GM18861 (cell line): ENCODE data around the gene ANKRD12.

ENCODE experiments used
- ATAC-seq: cut with Tn5 transposase; IDR thresholded peaks from one replicate; pipeline ENCODE4 v1.9.1; 2021; ENCODE audit not compliant: unreplicated experiment

Gene ANKRD12

DNA sequence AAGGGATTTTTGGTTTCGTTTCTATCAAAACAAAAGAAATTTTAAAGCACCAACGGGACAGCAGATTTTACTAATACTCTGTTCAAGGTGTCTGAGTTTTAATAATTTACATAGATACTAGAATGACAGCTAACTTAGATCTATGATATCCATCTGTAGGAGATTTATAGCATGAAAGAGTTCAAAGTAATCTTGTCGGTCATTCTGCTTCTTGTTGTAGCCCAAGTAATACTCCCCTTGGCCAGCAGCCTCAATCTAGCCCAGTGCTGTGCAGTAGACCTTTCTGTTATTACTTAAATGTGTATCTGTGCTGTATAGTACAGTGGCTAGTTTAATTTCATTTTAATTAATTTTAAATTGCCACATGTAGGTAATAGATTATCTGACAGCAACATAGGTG lies 44.7 kb downstream of the ANKRD12 start:
- no peak for ATAC-seq

- no peak for ATAC-seq
These were observed 46.3 kb downstream of the ANKRD12 start for GRCh38 chr18:9182852-9183399.

DNA sequence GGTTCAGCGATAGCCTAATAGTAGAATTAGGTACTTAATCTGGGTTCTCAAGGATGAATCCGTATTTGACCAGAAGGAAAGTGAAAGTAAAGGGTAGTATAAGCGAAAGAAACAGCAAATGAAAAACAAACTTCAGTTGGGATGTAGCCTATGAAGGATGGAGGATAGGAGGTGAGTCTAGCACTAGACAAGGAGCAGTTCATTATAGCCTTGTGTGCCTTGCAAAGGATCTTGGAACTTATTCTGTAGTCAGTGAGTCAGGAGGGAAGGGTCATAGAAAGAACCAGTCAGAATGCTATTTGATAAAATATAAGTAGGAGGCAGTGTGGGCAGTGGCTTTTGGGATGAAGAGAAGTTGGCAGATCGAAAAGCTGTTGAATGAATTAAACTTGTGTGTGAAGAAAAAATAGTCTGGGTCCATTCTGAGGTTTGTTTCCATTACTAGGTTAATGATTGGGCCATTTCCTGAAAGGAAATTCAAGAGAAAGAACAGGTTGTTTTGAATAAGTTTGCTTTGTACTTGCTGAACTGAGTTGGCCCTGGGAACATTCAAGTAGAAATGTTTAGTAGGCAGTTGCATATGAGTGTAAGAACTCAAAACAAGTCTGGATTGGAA lies 48.5 kb downstream of the ANKRD12 start:
- ATAC-seq = no peak

DNA sequence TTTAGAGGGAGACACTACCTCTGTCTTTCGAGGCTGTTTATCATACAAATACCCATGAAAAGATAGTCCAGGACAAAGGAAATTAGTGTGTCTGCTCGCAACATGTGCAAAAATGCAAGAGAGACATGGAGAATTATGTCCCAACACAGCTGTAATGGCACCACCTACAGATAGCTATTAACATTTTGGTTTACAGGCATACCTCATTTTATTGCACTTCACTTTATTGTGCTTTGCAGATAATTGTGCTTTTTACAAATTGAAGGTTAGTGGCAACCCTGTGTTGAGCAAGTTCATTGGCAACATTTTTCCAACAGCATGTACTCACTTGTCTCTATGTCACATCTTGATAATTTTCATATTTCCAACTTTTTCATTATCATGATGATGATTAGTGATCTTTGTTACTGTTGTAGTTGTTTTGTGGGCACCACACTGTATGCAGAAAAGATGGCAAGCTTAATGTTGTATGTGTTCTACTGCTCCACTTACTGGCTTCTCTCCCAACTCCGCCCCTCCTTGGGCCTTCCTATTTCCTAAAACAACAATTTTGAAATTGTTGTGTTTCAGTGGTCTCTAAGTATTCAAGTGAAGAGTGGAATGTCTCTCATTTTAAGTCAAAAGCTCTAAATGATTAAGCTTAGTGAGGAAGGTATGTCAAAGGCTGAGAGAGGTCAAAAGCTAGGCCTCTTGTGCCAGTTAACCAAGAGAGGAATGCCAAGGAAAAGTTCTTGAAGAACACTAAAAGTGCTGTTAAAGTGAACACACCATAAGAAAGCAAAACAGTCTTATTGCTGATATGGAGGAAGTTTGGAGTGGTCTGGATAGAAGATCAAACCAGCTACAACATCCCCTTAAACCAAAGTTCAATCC lies 52.0 kb downstream of the ANKRD12 start:
- ATAC-seq = no peak

DNA sequence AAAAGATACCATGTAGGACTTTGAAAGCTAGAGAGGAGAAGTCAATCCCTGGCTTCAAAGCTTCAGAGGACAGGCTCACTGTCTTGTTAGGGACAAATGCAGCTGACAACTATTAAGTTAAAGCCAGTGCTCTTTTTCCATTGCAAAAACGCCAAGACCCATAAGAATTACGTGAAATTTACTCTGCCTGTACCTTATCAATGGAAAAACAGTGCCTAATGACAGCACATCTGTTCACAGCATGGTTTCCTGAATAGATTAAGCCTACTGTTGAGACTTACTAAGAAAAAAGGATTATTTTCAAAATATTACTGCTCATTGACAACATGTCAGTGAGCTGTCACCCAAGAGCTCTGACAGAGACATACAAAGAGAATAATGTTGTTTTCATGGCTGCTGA lies 52.9 kb downstream of the ANKRD12 start:
- no peak for ATAC-seq

- ATAC-seq = no peak
These were observed 55.2 kb downstream of the ANKRD12 start for GRCh38 chr18:9191658-9192256.

- no peak for ATAC-seq
These were observed 56.5 kb downstream of the ANKRD12 start for GRCh38 chr18:9193031-9193430.

DNA sequence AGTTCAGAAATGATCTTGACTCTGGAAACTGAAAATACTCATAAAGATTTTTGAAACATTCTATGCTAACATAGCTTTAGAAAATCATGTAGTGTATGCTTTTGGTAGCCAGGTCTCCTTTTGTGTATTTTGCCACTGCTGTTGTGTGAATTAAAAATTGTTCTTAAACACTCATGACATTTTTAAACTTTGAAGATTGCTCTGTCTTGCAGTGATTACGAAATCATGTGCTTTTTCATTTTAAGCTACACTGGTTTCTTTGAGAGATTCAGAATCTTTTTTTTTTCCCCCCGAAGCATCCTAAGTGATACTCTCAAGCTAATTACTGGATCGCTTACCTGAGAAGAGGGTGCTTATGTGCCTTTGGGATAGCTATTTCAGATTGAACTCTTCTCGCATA lies 60.0 kb downstream of the ANKRD12 start:
- ATAC-seq = no peak

DNA sequence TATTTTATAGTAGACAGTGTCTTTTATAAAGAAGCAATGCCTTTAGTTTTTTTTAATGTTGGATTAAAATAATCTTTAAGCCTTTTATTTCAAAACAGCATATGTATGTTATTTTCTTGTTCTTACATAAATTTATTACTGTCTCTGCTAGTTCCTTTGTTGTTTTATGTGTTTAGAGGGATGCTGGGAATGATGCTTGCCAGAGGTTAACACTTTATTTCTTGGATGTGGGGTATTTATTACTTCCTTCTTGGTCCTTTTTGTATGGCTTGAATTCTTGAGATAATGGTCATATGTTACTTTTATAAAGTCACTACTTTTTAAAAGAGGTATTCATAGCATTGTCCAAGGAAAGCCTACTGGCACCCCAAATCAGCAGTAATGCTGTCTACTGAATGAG lies 63.1 kb downstream of the ANKRD12 start:
- no peak for ATAC-seq

- ATAC-seq = no peak
These were observed 64.6 kb downstream of the ANKRD12 start for GRCh38 chr18:9201224-9201623.

DNA sequence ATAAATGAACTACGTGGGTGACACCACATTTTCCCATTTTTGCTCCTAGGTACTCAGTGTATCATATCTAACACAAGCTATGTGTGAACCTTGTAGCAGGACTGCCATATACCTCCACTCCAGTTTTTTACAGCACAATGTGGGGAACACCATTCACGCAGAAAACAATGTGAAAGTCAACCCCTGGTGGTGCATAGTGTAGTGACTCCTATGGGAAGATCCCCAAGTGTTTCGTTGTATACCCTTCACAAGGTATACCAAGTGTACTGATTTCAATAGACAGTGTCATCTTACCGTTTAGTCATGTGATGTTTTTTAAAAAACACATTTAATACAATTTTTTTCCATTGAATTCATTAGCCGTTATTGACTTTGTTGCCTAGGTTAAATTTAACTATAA lies 68.1 kb downstream of the ANKRD12 start:
- ATAC-seq = no peak

DNA sequence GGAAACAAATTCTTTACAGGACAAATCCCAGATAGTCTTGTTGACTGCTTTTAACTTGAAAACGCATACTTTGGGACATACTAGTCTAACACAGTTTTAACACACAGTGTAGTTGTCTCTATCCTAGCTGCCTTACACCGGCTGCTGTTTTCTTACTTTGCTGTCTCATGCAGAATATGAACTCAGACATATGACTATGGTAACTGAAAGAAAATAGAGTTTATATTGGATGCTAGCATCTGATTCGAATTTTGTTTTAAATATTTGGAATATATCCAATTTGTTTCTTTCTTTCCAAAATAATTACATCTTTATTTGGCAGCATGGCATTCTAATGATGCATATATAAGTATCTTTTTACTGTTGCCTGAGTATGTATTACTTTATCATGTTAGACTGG lies 69.8 kb downstream of the ANKRD12 start:
- no peak for ATAC-seq

- no peak for ATAC-seq
These were observed 72.7 kb downstream of the ANKRD12 start for GRCh38 chr18:9209279-9209678.

- ATAC-seq = no peak
These were observed 74.4 kb downstream of the ANKRD12 start for GRCh38 chr18:9210966-9211365.

GRCh38 chr18:9211955-9212354 lies 75.4 kb downstream of the ANKRD12 start:
- ATAC-seq = peak; percentile 76

DNA sequence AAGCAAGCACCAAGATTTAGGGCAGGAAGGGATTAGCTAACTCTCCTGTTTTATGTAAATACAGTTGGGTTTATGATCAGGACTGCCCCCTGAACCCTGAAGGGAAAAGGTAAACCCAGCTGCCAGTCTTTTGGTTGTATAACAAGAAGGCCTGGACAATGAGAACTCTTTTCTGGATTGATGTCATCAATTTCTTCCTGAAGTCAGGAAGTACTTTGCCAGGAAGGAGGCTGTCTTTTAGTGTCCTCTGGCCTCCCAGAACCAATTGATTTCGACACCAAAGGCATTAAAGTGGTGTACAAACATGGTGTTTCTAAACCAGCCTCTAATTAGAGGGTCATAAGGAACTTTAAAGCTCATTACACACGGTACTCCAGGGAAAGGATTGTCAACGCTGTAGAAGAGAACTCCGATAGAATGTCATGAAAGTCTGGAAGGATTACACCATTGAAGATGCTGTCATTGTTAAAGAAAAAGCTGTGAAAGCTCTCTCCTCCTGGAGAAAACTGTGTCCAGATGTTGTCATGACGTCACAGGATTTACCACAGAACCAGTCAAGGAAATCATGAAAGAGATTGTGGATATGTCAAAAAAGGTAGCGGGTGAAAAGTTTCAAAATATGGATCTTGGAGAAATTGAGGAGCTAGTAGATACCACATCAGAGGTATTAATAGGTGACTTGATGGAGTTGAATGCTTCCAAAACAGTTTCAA lies 78.8 kb downstream of the ANKRD12 start:
- ATAC-seq = no peak

GRCh38 chr18:9216459-9216858 lies 79.9 kb downstream of the ANKRD12 start:
- ATAC-seq = no peak

- ATAC-seq = no peak
These were observed 81.3 kb downstream of the ANKRD12 start for GRCh38 chr18:9217743-9218451.

DNA sequence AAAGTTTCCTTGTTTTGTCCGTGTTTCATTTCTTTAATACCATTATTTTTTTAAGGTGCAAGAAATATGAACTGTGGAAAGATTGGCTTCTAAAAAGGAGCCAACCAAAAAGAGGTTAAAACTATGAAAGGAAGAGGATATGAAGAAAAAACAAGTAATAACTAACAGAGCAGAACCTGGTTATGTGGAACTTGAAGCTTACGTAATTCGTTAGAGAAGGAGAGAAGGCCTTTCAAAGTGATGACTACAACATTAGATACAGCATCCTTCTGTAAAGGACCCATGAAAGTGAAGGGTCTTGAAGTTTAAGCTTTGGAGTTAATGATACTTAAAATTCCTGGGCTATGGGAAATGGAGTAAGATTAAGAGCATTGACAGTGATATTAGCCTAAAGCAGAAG lies 84.5 kb downstream of the ANKRD12 start:
- ATAC-seq = no peak

GRCh38 chr18:9221661-9222060 lies 85.1 kb downstream of the ANKRD12 start:
- ATAC-seq = no peak

DNA sequence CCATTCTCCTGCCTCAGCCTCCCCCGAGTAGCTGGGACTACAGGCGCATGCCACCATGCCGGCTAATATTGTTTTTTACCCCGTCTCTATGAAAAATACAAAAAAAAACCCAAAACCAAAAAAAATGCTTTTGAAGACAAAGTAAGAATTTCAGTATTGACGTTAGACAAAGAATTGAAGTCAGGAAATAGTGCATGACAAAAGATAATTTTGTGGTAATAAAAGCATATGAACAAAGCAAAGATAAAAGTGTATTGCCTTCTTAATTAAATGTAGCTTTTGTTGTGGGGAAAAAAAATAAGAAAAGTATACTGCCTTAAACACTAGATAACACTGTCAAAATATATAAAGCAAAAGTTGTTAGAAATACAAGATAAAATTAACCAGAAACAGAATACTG lies 86.8 kb downstream of the ANKRD12 start:
- ATAC-seq = no peak
